ENCODE results near the gene CDKN3.

Gene CDKN3

GRCh38 chr14:54356172-54356571, 40.6 kb upstream of the CDKN3 start:
- H3K36me3 ChIP-seq (ENCODE audit: control insufficient read depth, insufficient read depth, low read length), result no peaks in the 10 kb centered on the region
- no peaks in the 10 kb centered on the region for H3K27me3 ChIP-seq (ENCODE audit: control insufficient read depth, insufficient read depth, low read length)
- H3K9ac ChIP-seq (ENCODE audit: low read depth, low read length), result no peak overlapping the region
- H3K4me3 ChIP-seq (ENCODE audit: low read depth, low read length), result no peak overlapping the region
- H3K9me3 ChIP-seq (ENCODE audit: control insufficient read depth, insufficient read depth, low read length), result peaks cover 3% of the 10 kb centered on the region
- no peaks in the 10 kb centered on the region for H3K4me1 ChIP-seq (ENCODE audit: control insufficient read depth, insufficient read depth, low read length)

- Histone ChIP-seq H3K36me3 (ENCODE audit: control insufficient read depth, insufficient read depth, low read length) (no peaks in the 10 kb centered on the region), H3K9me3 (ENCODE audit: control insufficient read depth, insufficient read depth, low read length) (no peaks in the 10 kb centered on the region), H3K4me1 (ENCODE audit: control insufficient read depth, insufficient read depth, low read length) (peaks cover 19% of the 10 kb centered on the region), H3K9ac (ENCODE audit: low read depth, low read length) (no peak overlapping the region), H3K4me3 (ENCODE audit: low read depth, low read length) (no peak overlapping the region), H3K27me3 (ENCODE audit: control insufficient read depth, insufficient read depth, low read length) (no peaks in the 10 kb centered on the region)
Measured at GRCh38 chr14:54360667-54361066, 36.1 kb upstream of the CDKN3 start.

- Histone ChIP-seq H3K4me3 (ENCODE audit: low read depth, low read length) (peak overlapping the region; percentile 4), H3K9ac (ENCODE audit: low read depth, low read length) (no peak overlapping the region), H3K9me3 (ENCODE audit: control insufficient read depth, insufficient read depth, low read length) (no peaks in the 10 kb centered on the region), H3K4me1 (ENCODE audit: control insufficient read depth, insufficient read depth, low read length) (peaks cover 25% of the 10 kb centered on the region), H3K27me3 (ENCODE audit: control insufficient read depth, insufficient read depth, low read length) (no peaks in the 10 kb centered on the region), H3K36me3 (ENCODE audit: control insufficient read depth, insufficient read depth, low read length) (no peaks in the 10 kb centered on the region)
Measured at GRCh38 chr14:54362089-54362504, 34.7 kb upstream of the CDKN3 start.

GRCh38 chr14:54362759-54363437, 33.9 kb upstream of the CDKN3 start:
- H3K9me3 ChIP-seq (ENCODE audit: control insufficient read depth, insufficient read depth, low read length), result no peaks in the 10 kb centered on the region
- no peaks in the 10 kb centered on the region for H3K36me3 ChIP-seq (ENCODE audit: control insufficient read depth, insufficient read depth, low read length)
- peaks cover 28% of the 10 kb centered on the region for H3K4me1 ChIP-seq (ENCODE audit: control insufficient read depth, insufficient read depth, low read length)
- no peaks in the 10 kb centered on the region for H3K27me3 ChIP-seq (ENCODE audit: control insufficient read depth, insufficient read depth, low read length)
- peak overlapping the region; percentile 4 for H3K4me3 ChIP-seq (ENCODE audit: low read depth, low read length)
- no peak overlapping the region for H3K9ac ChIP-seq (ENCODE audit: low read depth, low read length)

GRCh38 chr14:54364555-54365415, 32.0 kb upstream of the CDKN3 start:
- Histone ChIP-seq H3K9ac (ENCODE audit: low read depth, low read length) (no peak overlapping the region), H3K27me3 (ENCODE audit: control insufficient read depth, insufficient read depth, low read length) (no peaks in the 10 kb centered on the region), H3K36me3 (ENCODE audit: control insufficient read depth, insufficient read depth, low read length) (no peaks in the 10 kb centered on the region), H3K4me1 (ENCODE audit: control insufficient read depth, insufficient read depth, low read length) (peaks cover 28% of the 10 kb centered on the region), H3K4me3 (ENCODE audit: low read depth, low read length) (no peak overlapping the region), H3K9me3 (ENCODE audit: control insufficient read depth, insufficient read depth, low read length) (no peaks in the 10 kb centered on the region)

GRCh38 chr14:54366736-54367735, 29.8 kb upstream of the CDKN3 start:
- Histone ChIP-seq H3K9ac (ENCODE audit: low read depth, low read length) (peak overlapping the region; percentile 3), H3K27me3 (ENCODE audit: control insufficient read depth, insufficient read depth, low read length) (no peaks in the 10 kb centered on the region), H3K9me3 (ENCODE audit: control insufficient read depth, insufficient read depth, low read length) (no peaks in the 10 kb centered on the region), H3K4me1 (ENCODE audit: control insufficient read depth, insufficient read depth, low read length) (peaks cover 31% of the 10 kb centered on the region), H3K4me3 (ENCODE audit: low read depth, low read length) (no peak overlapping the region), H3K36me3 (ENCODE audit: control insufficient read depth, insufficient read depth, low read length) (no peaks in the 10 kb centered on the region)

- H3K9me3 ChIP-seq (ENCODE audit: control insufficient read depth, insufficient read depth, low read length), result no peaks in the 10 kb centered on the region
- H3K9ac ChIP-seq (ENCODE audit: low read depth, low read length), result no peak overlapping the region
- no peaks in the 10 kb centered on the region for H3K27me3 ChIP-seq (ENCODE audit: control insufficient read depth, insufficient read depth, low read length)
- peaks cover 21% of the 10 kb centered on the region for H3K4me1 ChIP-seq (ENCODE audit: control insufficient read depth, insufficient read depth, low read length)
- no peak overlapping the region for H3K4me3 ChIP-seq (ENCODE audit: low read depth, low read length)
- H3K36me3 ChIP-seq (ENCODE audit: control insufficient read depth, insufficient read depth, low read length), result no peaks in the 10 kb centered on the region
Measured at GRCh38 chr14:54368291-54368690, 28.5 kb upstream of the CDKN3 start.

GRCh38 chr14:54369343-54369742, 27.5 kb upstream of the CDKN3 start:
- Histone ChIP-seq H3K4me1 (ENCODE audit: control insufficient read depth, insufficient read depth, low read length) (peaks cover 19% of the 10 kb centered on the region), H3K9me3 (ENCODE audit: control insufficient read depth, insufficient read depth, low read length) (no peaks in the 10 kb centered on the region), H3K4me3 (ENCODE audit: low read depth, low read length) (no peak overlapping the region), H3K36me3 (ENCODE audit: control insufficient read depth, insufficient read depth, low read length) (no peaks in the 10 kb centered on the region), H3K27me3 (ENCODE audit: control insufficient read depth, insufficient read depth, low read length) (no peaks in the 10 kb centered on the region), H3K9ac (ENCODE audit: low read depth, low read length) (no peak overlapping the region)

- Histone ChIP-seq H3K36me3 (ENCODE audit: control insufficient read depth, insufficient read depth, low read length) (no peaks in the 10 kb centered on the region), H3K27me3 (ENCODE audit: control insufficient read depth, insufficient read depth, low read length) (no peaks in the 10 kb centered on the region), H3K4me3 (ENCODE audit: low read depth, low read length) (no peak overlapping the region), H3K9me3 (ENCODE audit: control insufficient read depth, insufficient read depth, low read length) (no peaks in the 10 kb centered on the region), H3K9ac (ENCODE audit: low read depth, low read length) (no peak overlapping the region), H3K4me1 (ENCODE audit: control insufficient read depth, insufficient read depth, low read length) (peaks cover 19% of the 10 kb centered on the region)
Measured at GRCh38 chr14:54370323-54371198, 26.2 kb upstream of the CDKN3 start.

GRCh38 chr14:54374117-54374884, 22.5 kb upstream of the CDKN3 start:
- Histone ChIP-seq H3K27me3 (ENCODE audit: control insufficient read depth, insufficient read depth, low read length) (no peaks in the 10 kb centered on the region), H3K9ac (ENCODE audit: low read depth, low read length) (no peak overlapping the region), H3K4me1 (ENCODE audit: control insufficient read depth, insufficient read depth, low read length) (peaks cover 17% of the 10 kb centered on the region), H3K9me3 (ENCODE audit: control insufficient read depth, insufficient read depth, low read length) (no peaks in the 10 kb centered on the region), H3K4me3 (ENCODE audit: low read depth, low read length) (no peak overlapping the region), H3K36me3 (ENCODE audit: control insufficient read depth, insufficient read depth, low read length) (no peaks in the 10 kb centered on the region)

All from iPS-15b (cell line).